ENCODE results near the gene TAPT1. TPM values are rescaled to one million over a fixed set of nuclear protein-coding genes. Genes with fewer than 3 reads are reported as not detected.
A peak's percentile ranks its signal among the peaks of the same experiment; 100 is the strongest.

TAPT1 gene
- total and polyA plus RNA-seq, 2 donors, result 26.4 to 29.0 TPM

GRCh38 chr4:16265820-16266219 is 39.5 kb upstream of the TAPT1 start:
- Histone ChIP-seq H3K27ac (ENCODE audit: low read depth in 1 of 2, low read length in 1 of 2) (no peak overlapping the region), H3K4me1 (ENCODE audit: control insufficient read depth in 2 of 2, insufficient read depth in 2 of 2, low read length in 2 of 2) (no peaks in the 10 kb centered on the region), H3K4me3 (ENCODE audit: low read length in 2 of 2) (no peak overlapping the region), H3K9me3 (ENCODE audit: control insufficient read depth in 2 of 2, insufficient read depth in 1 of 2, low read length in 1 of 2) (no peaks in the 10 kb centered on the region), H3K27me3 (ENCODE audit: control insufficient read depth in 2 of 2, insufficient read depth in 1 of 2, low read length in 1 of 2) (no peaks in the 10 kb centered on the region), H3K36me3 (ENCODE audit: control insufficient read depth in 2 of 2, insufficient read depth in 2 of 2, low read length in 1 of 2) (no peaks in the 10 kb centered on the region)
- WGBS, result 98% methylated on average over 3 of the region's 3 CpGs
- no peak for DNase-seq (ENCODE audit: low read depth in 6 of 9, low spot score in 9 of 9)

- Histone ChIP-seq H3K36me3 (ENCODE audit: control insufficient read depth in 2 of 2, insufficient read depth in 2 of 2, low read length in 1 of 2) (no peaks in the 10 kb centered on the region), H3K9me3 (ENCODE audit: control insufficient read depth in 2 of 2, insufficient read depth in 1 of 2, low read length in 1 of 2) (no peaks in the 10 kb centered on the region)
- DNase-seq (ENCODE audit: low read depth in 6 of 9, low spot score in 9 of 9), result peak in 7 of 9 donors; percentile 13 to 64 (median 29)
Observed at GRCh38 chr4:16264798-16265197, 38.5 kb upstream of the TAPT1 start.

DNA sequence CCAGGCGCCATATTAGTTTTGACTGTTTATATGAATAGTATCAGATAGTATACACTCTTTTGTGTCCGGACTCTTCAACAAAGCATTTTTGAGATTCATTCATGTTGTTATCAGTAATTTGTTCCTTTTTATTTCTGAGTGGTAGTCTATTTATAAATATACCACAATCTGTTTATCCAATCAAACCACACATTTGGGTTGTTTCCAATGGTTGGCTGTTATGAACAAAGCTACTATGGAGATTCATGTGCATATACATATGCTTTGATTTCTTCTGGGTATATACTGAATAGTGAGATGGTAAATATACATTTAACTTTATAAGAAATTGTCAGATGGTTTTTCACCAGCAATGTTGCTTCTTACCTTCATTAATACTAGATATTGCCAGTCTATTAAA is 36.8 kb upstream of the TAPT1 start:
- H3K9me3 ChIP-seq (ENCODE audit: control insufficient read depth in 2 of 2, insufficient read depth in 1 of 2, low read length in 1 of 2), result no peaks in the 10 kb centered on the region
- H3K4me1 ChIP-seq (ENCODE audit: control insufficient read depth in 2 of 2, insufficient read depth in 2 of 2, low read length in 2 of 2), result no peaks in the 10 kb centered on the region
- H3K27me3 ChIP-seq (ENCODE audit: control insufficient read depth in 2 of 2, insufficient read depth in 1 of 2, low read length in 1 of 2), result no peaks in the 10 kb centered on the region
- 98% methylated on average over 2 of the region's 2 CpGs for WGBS
- no peaks in the 10 kb centered on the region for H3K36me3 ChIP-seq (ENCODE audit: control insufficient read depth in 2 of 2, insufficient read depth in 2 of 2, low read length in 1 of 2)
- H3K4me3 ChIP-seq (ENCODE audit: low read length in 2 of 2), result no peak overlapping the region
- H3K27ac ChIP-seq (ENCODE audit: low read depth in 1 of 2, low read length in 1 of 2), result no peak overlapping the region
- no peak for DNase-seq (ENCODE audit: low read depth in 6 of 9, low spot score in 9 of 9)

More at GRCh38 chr4:16264798-16265197, 38.5 kb upstream of the TAPT1 start:
- Histone ChIP-seq H3K27ac (ENCODE audit: low read depth in 1 of 2, low read length in 1 of 2) (no peak overlapping the region), H3K27me3 (ENCODE audit: control insufficient read depth in 2 of 2, insufficient read depth in 1 of 2, low read length in 1 of 2) (no peaks in the 10 kb centered on the region), H3K4me1 (ENCODE audit: control insufficient read depth in 2 of 2, insufficient read depth in 2 of 2, low read length in 2 of 2) (no peaks in the 10 kb centered on the region), H3K4me3 (ENCODE audit: low read length in 2 of 2) (no peak overlapping the region)
- 30% methylated on average over 3 of the region's 3 CpGs for WGBS

DNA sequence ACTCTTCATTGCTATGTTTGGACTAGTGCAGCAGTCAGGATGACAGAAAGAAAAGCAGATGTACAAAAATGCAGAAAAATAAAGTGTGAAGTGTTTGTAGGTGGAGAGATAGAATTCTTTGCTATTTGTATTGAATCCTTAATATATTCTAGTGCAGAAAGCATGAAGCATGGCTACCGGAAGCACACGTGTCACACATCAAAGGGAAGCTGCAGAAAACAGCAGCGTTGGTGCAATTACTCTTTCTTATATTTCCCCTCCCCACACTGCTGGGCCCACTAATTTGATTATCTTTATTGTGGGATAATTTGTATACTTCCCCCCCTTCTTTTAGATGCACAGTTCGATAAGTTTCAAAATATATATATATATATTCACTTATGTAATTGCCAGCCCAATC is 35.9 kb upstream of the TAPT1 start:
- Histone ChIP-seq H3K36me3 (ENCODE audit: control insufficient read depth in 2 of 2, insufficient read depth in 2 of 2, low read length in 1 of 2) (no peaks in the 10 kb centered on the region), H3K4me1 (ENCODE audit: control insufficient read depth in 2 of 2, insufficient read depth in 2 of 2, low read length in 2 of 2) (no peaks in the 10 kb centered on the region), H3K27me3 (ENCODE audit: control insufficient read depth in 2 of 2, insufficient read depth in 1 of 2, low read length in 1 of 2) (no peaks in the 10 kb centered on the region), H3K4me3 (ENCODE audit: low read length in 2 of 2) (no peak overlapping the region), H3K9me3 (ENCODE audit: control insufficient read depth in 2 of 2, insufficient read depth in 1 of 2, low read length in 1 of 2) (no peaks in the 10 kb centered on the region), H3K27ac (ENCODE audit: low read depth in 1 of 2, low read length in 1 of 2) (no peak overlapping the region)
- 70% methylated on average over 4 of the region's 4 CpGs for WGBS
- peak in 3 of 9 donors; percentile 7 to 34 (median 10) for DNase-seq (ENCODE audit: low read depth in 6 of 9, low spot score in 9 of 9)

GRCh38 chr4:16261313-16261878 is 35.1 kb upstream of the TAPT1 start:
- no peak for DNase-seq (ENCODE audit: low read depth in 6 of 9, low spot score in 9 of 9)
- 93% methylated on average over 5 of the region's 5 CpGs for WGBS
- H3K4me3 ChIP-seq (ENCODE audit: low read length in 2 of 2), result no peak overlapping the region
- H3K27me3 ChIP-seq (ENCODE audit: control insufficient read depth in 2 of 2, insufficient read depth in 1 of 2, low read length in 1 of 2), result no peaks in the 10 kb centered on the region
- H3K4me1 ChIP-seq (ENCODE audit: control insufficient read depth in 2 of 2, insufficient read depth in 2 of 2, low read length in 2 of 2), result no peaks in the 10 kb centered on the region
- no peak overlapping the region for H3K27ac ChIP-seq (ENCODE audit: low read depth in 1 of 2, low read length in 1 of 2)
- no peaks in the 10 kb centered on the region for H3K36me3 ChIP-seq (ENCODE audit: control insufficient read depth in 2 of 2, insufficient read depth in 2 of 2, low read length in 1 of 2)
- H3K9me3 ChIP-seq (ENCODE audit: control insufficient read depth in 2 of 2, insufficient read depth in 1 of 2, low read length in 1 of 2), result no peaks in the 10 kb centered on the region

DNA sequence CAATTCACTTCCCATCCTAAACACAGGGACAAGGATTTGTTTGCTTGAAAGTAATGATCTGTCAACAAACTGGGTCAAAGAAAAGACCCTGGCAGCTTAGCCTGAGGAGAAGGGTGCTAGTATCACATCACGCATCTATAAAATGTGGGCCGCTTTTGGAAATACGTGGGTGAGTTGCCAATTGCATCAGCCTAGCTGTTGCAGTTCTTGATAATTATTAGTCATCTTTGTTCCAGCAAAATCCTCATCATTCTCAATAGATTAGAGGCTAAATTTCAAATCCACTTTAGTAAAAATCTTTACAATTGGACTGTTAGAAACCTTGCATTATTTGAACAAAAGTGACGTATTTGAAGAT is 33.6 kb upstream of the TAPT1 start:
- no peaks in the 10 kb centered on the region for H3K9me3 ChIP-seq (ENCODE audit: control insufficient read depth in 2 of 2, insufficient read depth in 1 of 2, low read length in 1 of 2)
- no peak overlapping the region for H3K27ac ChIP-seq (ENCODE audit: low read depth in 1 of 2, low read length in 1 of 2)
- no peaks in the 10 kb centered on the region for H3K4me1 ChIP-seq (ENCODE audit: control insufficient read depth in 2 of 2, insufficient read depth in 2 of 2, low read length in 2 of 2)
- no peaks in the 10 kb centered on the region for H3K27me3 ChIP-seq (ENCODE audit: control insufficient read depth in 2 of 2, insufficient read depth in 1 of 2, low read length in 1 of 2)
- WGBS, result 99% methylated on average over 4 of the region's 4 CpGs
- no peak overlapping the region for H3K4me3 ChIP-seq (ENCODE audit: low read length in 2 of 2)
- no peaks in the 10 kb centered on the region for H3K36me3 ChIP-seq (ENCODE audit: control insufficient read depth in 2 of 2, insufficient read depth in 2 of 2, low read length in 1 of 2)
- DNase-seq (ENCODE audit: low read depth in 6 of 9, low spot score in 9 of 9), result no peak

DNA sequence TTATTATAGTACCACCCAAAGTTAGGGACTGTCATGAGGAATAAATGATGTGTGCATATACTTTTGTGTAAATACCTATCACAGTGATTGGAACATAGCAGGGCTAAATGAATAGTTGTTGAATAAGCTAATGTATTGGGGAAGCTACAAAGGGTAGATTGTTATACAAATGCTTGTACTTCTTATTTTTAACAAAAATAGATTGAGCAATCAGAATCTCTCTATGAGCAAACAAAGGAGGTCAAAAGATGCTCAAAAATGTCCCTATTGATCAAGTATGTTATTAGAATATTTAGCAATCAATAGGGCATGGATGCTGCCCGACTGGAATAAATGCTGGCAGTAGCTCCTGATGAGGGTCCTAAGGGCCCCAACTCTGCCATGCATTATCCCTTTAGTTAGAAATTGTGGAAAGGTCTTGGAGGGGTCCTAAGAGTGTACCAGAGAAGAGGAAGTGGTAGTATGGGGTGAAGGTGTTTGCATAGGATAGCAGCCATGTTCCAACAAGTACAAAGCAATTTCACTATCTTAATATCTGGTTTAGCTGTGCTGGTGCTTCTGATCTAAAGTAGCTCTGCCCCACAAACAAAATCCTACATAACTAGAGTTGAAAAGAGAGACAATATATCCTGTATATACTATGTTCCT is 33.1 kb upstream of the TAPT1 start:
- no peaks in the 10 kb centered on the region for H3K9me3 ChIP-seq (ENCODE audit: control insufficient read depth in 2 of 2, insufficient read depth in 1 of 2, low read length in 1 of 2)
- H3K27me3 ChIP-seq (ENCODE audit: control insufficient read depth in 2 of 2, insufficient read depth in 1 of 2, low read length in 1 of 2), result no peaks in the 10 kb centered on the region
- H3K4me1 ChIP-seq (ENCODE audit: control insufficient read depth in 2 of 2, insufficient read depth in 2 of 2, low read length in 2 of 2), result no peaks in the 10 kb centered on the region
- H3K36me3 ChIP-seq (ENCODE audit: control insufficient read depth in 2 of 2, insufficient read depth in 2 of 2, low read length in 1 of 2), result no peaks in the 10 kb centered on the region
- DNase-seq (ENCODE audit: low read depth in 6 of 9, low spot score in 9 of 9), result no peak
- no peak overlapping the region for H3K4me3 ChIP-seq (ENCODE audit: low read length in 2 of 2)
- 93% methylated on average over 1 of the region's 1 CpG for WGBS
- H3K27ac ChIP-seq (ENCODE audit: low read depth in 1 of 2, low read length in 1 of 2), result no peak overlapping the region

- Histone ChIP-seq H3K9me3 (ENCODE audit: control insufficient read depth in 2 of 2, insufficient read depth in 1 of 2, low read length in 1 of 2) (no peaks in the 10 kb centered on the region), H3K27ac (ENCODE audit: low read depth in 1 of 2, low read length in 1 of 2) (no peak overlapping the region), H3K36me3 (ENCODE audit: control insufficient read depth in 2 of 2, insufficient read depth in 2 of 2, low read length in 1 of 2) (peaks cover 0 to 5% of the 10 kb centered on the region in 2 donors), H3K4me3 (ENCODE audit: low read length in 2 of 2) (no peak overlapping the region), H3K4me1 (ENCODE audit: control insufficient read depth in 2 of 2, insufficient read depth in 2 of 2, low read length in 2 of 2) (no peaks in the 10 kb centered on the region), H3K27me3 (ENCODE audit: control insufficient read depth in 2 of 2, insufficient read depth in 1 of 2, low read length in 1 of 2) (no peaks in the 10 kb centered on the region)
- 99% methylated on average over 2 of the region's 2 CpGs for WGBS
- DNase-seq (ENCODE audit: low read depth in 6 of 9, low spot score in 9 of 9), result no peak
Observed at GRCh38 chr4:16257611-16258010, 31.3 kb upstream of the TAPT1 start.

DNA sequence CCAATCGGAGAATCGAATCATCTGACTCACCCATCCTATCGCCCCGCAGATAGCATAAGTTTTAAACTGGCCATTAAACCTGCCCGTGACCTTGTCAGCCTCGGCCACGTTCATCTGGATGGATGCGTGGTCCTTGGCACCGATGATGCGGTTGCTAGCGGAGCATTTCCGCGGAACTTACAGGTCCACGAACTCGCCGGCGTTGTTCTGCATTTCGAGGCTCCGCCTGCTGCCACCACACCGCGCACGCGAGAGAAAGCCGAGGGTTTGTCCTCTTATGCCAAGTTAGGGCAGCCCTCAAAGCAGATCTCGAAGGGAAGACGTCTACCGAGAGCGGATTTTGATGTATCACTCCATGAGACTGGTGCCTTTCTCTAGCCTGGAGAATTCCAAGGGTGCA is 30.1 kb upstream of the TAPT1 start:
- Histone ChIP-seq H3K4me1 (ENCODE audit: control insufficient read depth in 2 of 2, insufficient read depth in 2 of 2, low read length in 2 of 2) (no peaks in the 10 kb centered on the region), H3K4me3 (ENCODE audit: low read length in 2 of 2) (no peak overlapping the region), H3K9me3 (ENCODE audit: control insufficient read depth in 2 of 2, insufficient read depth in 1 of 2, low read length in 1 of 2) (no peaks in the 10 kb centered on the region), H3K36me3 (ENCODE audit: control insufficient read depth in 2 of 2, insufficient read depth in 2 of 2, low read length in 1 of 2) (peaks cover 0 to 5% of the 10 kb centered on the region in 2 donors), H3K27me3 (ENCODE audit: control insufficient read depth in 2 of 2, insufficient read depth in 1 of 2, low read length in 1 of 2) (no peaks in the 10 kb centered on the region), H3K27ac (ENCODE audit: low read depth in 1 of 2, low read length in 1 of 2) (no peak overlapping the region)
- 97% methylated on average over 28 of the region's 28 CpGs for WGBS
- no peak for DNase-seq (ENCODE audit: low read depth in 6 of 9, low spot score in 9 of 9)
